ENCODE results near the gene GRAMD4.

Gene GRAMD4

DNA sequence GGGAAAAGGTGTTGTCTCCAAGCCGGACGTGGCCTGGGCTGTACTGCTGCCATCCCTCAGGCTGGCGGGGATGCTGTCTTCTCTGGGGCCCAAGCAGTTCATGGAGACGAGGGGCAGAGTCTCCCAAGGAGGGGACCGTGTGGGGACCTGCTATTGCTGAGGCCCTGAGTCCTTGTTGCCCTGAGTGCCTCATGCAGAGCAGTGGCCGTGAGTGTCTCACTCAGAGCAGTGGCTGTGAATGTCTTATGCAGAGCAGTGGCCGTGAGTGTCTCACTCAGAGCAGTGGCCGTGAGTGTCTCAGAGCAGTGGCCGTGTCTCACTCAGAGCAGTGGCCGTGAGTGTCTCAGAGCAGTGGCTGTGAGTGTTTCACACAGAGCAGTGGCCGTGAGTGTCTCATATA, 54.7 kb downstream of the GRAMD4 start:
- ATAC-seq: peak; percentile 30 to 34

DNA sequence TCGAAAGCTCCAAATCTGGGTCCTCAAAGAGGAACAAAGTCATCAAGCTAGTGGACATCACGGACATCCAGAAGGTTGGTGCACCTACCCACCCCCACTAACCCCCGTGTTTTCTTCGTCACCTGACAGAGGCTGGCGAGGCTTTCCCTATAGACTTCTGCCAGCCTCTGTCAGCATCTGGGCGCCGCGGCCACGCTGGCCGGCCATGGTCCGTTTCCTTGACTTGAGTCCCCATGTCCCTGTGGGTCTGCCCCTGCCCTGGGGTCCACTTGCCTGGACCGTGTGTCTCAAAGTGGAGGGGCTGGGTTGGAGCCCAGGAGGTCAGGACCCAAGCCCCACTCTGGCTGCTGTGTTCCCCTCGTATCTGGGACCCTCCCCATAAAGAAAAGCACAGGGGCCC, 55.3 kb downstream of the GRAMD4 start:
- ATAC-seq: no peak

DNA sequence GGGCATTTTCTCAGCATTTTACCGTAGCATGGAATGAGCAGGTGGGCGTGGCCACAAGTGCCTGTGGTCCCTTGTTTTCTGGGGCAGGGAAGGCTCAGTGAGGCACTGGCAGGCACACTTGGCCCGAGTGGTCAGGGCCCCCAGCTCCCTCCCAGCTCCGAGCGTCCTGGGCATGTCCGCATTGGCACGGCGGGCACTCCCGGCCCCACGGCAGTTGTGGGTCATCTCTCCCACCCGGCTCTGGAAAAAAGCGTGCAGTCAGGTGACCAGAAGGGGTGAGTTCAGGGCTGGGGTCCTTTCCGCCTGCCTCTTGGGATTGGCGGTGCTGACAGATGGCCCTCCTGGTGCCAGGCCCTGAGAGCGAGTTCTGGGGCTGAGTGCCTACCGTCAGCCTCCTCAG, 55.8 kb downstream of the GRAMD4 start:
- no peak for ATAC-seq

DNA sequence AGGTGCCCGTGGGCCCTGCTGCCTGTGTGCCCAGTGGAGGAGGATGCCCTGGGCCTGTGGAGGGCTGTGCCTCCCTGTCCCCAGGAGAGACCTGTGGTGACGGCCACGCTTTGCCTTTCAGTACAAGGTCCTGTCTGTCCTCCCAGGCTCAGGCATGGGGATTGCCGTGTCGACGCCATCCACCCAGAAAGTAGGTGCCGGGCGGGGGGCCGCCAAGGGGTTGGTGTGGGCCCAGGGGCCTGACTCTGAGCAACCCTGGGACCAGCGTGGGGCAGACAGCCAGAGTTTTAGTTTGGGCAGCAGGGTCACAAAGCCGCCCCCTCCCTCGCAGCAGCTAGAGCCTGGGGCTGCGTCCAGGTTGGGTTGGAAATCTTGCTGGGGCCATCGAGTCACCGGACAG, 56.3 kb downstream of the GRAMD4 start:
- no peak for ATAC-seq

DNA sequence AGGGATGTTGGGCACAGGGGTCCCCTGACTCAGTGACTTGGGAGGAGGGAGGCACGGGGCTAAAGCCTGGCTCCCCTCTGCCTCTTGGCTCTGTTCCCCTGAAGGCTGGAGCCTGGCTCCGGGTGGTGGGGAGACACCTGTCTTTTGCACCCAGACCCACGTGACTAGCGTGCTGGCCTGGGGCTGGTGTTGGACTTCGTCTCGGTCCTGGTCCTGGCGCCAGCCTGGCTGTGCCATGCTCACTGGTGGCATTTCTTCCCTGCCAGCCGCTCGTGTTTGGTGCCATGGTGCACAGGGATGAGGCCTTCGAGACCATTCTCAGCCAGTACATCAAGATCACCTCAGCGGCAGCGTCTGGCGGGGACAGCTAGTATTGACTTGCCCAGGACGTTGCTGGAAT, 56.7 kb downstream of the GRAMD4 start:
- ATAC-seq: no peak

DNA sequence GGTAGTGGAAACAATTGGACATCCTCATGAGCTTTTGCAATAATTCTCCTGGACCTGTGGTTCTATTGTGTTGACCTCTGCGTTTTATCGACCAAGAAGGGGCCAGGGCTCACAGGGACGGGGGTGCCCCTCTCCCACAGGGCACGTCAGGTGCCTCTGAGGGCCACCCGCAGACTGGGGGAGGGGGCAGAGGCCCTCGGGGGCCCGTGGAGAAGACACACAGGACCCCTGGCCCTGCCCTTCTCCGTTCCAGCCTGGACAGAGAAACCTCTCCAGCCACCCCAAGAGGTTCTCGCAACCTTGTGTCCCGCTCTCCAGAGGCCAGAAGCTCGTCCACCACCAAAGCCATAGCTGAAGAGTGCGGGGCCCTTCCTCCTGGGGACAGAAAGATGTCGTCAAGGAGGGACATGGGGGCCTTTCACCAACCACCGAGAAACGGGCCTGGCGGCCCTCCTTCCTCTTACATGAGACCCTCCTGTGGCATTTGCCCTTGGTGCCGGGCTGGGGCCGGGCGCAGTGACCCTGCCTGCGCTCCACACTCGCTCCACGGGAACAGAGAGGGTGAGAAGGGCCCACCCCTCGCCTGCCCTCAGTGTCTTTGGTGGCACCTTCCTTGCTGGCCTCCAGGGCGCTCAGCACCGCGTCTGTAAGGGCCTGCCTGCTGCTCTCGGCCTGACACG, 57.3 kb downstream of the GRAMD4 start:
- ATAC-seq: no peak

DNA sequence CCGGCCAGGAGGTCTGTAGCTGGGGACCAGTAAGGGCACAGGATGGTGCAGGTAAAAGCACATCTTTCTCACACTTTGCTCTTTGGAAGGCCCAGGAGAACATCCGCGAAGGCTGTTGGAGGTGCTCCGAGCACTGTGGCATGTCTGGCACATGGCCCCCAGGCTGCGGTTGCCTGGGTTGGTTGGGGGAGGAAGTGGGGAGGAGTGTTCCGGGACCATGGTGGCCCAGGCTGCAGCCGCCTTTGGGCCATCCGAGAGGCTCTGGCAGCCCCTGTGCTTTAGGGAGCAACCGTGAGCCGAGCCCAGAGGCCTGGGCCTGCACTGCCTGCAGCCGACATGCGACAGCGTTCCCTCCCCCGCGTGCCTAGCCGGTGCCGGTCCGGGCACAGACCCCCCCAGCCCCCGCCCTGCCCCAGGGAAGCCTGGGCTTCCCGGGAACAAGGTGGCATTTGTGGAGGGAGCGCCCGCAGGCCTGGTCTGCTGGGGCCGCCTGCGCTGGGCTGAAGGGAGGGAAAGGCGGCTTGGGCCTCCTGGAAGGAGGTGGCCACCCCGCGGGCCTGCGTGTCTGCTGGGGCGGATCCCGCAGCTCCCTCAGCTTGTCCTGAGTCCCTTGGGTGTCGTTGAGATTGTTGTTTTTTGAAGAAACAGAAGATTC, 57.9 kb downstream of the GRAMD4 start:
- no peak for ATAC-seq

DNA sequence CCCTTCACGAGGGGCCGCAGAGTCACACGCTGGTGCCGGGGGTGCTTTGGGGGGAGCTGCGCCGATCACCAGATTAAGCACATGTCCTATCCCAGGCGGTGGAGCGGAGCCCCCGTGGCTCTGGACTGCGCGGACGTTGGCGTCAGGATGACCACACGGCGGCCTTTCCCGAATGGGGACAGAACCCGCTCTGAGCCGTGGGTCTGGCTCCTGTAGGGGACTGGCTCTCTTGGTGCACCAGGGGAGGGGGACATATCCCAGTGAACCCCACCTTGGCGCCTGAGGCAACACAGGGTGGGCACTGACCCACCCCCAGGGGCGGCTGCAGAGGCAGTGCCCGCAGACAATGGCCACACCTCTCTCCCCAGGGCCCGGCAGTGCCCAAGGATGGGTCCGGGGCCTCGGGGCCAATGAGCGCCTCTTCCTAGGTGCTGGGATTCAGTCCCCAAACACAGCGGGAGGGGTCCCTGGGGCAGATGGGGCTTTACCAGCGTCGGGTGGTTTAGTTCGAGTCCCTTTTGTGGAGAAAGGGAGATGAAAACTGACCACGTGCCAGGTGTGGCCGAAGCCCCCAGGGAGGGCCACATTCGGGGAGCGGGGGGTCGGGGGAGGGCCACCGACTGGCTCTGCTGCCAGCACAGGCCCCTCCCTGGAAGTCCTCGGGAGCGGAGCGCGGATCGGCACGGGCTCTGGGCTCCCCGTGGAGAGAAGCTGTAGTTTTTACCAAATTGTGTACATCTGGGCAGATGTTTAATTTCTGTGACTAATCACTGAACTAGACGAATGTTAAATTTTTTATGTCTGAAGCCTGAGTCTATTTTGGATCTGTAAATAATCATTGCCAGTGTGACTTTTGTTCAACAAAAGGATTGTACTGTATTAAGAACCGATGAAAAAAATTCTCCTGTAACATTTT, 58.9 kb downstream of the GRAMD4 start:
- no peak for ATAC-seq

DNA sequence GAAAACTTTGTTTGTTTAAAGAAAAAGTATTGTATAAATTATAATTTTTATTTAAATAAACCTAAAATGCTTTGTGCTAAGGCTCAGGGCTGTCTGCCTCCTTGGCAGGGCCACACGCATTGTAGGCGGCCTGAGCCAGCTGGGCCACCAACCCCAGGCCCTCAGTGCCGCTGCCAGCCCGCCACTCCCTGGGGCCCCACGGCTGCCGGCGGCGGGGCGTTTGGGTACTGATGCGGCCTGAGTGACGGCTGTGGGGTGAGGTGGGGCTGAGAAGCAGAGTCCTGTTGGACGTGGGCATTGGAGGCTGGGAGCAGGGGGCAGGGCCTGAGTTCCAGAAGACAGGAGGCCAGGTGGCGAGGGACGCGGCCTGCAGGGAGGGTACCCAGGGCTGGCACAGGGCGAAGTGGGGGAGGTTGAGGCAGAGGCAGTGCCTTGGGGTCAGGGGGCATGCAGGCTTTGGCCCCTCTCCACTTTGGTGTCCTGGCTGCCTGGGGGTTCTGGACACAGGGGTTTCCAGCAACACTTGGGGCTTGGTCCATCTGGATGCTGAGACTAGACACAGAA, 59.6 kb downstream of the GRAMD4 start:
- no peak for ATAC-seq

DNA sequence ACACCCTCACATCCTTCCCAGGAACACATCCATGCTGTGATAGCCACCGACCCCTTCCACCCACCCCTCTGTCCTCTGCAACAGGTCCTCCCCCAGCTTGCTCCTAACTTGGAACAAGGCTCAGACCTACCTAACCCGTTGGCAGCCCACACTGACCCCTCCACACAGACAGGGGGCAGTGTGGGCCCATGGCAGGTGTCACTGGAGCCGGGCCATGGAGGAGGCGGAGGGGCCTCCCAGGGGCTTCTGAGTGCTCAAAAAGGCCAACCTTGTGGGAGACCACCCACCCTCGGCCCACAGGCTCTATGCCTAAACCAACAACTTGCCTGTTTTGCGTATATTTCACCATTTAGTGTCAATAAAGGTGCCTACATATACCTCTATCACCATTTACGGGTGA, 60.8 kb downstream of the GRAMD4 start:
- no peak for ATAC-seq

DNA sequence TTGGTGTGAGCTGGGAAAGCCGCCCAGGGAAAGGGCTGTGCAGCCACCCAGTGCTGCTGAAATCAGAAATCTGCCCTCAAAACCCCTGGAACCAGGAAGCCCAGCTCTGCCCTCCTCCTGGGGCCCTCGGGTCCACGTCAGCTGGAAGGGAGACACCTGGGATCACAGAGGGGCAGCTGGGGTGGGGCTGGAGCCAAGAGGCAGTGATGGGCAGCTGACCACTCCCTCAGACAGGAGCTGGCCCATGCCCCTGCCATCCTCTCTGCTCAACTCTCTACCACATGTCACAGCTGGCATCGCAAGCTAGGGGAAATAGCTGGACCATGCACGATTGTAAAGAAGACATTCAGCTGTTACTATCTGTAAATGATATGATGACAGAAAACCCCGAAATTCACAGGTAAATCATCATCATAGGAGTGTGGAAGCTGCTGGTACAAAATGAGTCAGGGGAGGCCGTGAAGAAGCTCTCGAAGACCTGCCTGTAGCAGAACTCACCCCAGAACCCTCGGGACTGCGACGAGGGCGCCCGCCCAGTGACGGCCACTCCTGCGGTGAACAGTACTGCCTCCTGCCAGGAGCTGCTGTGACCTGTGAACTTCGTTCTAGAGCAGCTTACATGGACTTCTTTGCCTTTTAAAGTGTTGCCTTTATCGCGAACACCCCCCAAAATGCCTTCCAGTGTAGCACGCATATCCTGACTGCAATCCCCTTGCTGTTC, 62.0 kb downstream of the GRAMD4 start:
- no peak for ATAC-seq

DNA sequence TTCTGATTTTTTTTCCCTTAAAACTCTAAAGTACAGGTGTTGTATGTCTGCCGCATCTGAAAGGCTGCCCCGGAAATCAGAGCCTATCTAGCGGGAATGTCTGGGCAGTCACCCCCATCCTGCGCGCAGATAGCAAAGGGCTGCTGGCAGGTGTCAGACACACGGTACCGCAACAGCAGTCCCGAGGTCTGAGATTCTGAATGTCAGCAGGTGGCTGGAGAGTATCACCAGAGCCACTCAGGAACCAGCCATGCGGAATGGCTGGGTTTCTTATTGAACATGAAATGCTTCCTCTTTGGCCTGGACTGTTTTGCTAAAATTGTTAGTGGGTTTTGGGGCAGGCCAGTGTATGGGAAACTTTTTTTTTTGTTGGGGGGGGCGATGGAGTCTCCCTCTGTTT, 64.5 kb downstream of the GRAMD4 start:
- peak in 1 of 2 donors; percentile 13 for ATAC-seq

DNA sequence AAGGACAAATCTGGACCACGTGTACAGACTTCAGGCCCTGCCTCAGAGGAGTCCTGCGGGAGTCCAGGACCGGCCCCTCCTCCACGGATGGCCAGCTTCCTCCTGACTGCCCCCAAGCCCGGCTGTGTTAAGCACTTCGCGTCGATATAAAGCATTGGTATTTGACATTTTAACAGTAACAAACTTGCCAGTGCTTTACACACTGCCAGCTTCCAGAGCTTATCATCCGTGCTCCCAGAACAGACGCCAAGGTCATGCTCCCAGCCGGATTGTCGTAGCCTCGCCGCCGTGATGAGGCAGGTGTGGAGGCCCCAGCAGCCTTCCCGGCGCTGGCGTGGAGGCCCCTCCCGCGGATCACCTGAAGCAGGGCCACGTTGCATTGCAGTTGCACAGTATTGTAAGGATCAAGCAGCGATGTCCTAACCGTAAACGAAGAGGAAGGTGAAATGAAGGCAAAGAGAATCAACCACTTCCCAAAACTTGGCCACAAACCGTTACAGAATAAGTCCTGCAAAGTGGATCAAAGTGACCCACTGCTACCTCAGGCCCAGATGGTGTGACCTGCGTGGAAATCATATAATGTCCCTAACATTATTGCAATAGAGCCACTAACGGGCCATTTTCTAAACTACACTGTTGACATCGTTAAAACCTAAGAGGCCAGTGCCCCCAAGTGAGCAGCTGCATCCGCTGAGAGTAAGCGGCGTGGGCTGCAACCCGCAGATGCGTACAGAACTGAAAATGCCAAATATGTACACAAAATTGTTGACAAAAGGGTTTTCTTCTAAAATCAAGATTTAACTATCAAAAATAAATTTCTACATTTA, 66.2 kb downstream of the GRAMD4 start:
- ATAC-seq: no peak

DNA sequence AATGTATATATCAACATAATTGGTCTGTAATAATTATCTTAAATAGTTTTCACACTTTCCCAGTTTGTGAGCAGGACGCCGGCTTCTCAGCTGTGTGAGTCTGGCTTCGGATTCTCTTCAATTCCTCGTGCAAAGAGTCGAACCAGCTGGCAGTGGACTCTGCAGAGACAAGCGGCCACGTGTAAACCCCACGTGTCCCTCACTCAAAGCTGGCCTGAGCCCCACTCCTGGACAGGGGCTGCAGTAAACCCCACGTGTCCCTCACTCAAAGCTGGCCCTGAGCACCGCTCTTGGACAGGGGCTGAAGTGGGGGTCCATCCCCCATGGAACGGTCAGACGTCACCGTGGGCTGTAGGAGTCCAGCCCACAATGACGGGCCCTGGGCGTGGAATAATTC, 66.9 kb downstream of the GRAMD4 start:
- ATAC-seq: no peak

DNA sequence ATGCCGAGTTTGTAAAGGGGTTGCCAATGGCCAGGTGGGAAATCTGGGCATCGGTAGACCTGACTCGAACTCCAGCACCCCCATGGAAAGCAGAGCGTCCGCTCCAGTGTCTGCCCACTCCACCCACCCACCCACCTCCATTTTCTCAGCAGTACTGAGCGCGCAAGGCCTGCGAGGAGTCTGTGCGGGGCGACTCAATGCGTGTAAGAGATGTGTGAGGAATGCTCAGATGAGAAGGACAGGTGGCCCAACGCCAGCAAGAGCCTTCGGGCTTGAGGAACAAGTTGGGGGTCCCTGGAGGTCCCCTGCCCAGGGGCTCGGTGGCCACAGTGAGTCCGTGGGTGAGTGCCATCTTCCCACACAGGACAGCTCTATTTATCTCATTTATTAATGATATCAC, 67.3 kb downstream of the GRAMD4 start:
- no peak for ATAC-seq

DNA sequence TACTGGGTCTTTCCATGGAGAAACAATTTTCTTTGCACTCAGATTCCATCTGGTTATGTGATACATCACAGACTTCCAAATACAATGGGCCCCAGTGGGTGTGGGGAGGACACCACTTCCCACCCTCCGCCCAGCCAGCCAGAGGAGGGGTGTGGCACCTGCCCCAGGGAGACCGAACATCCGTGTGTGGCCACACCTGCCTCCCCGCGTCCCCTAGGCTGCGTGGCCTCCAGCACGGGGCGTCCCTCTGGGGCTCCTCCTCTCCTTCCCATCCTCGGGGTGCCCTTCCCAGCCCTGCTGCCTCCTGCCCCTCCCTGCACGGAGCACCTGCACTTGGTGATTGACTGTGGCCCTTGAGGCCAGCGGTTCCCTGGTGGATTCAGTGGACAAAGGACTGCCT, 68.8 kb downstream of the GRAMD4 start:
- ATAC-seq: no peak

DNA sequence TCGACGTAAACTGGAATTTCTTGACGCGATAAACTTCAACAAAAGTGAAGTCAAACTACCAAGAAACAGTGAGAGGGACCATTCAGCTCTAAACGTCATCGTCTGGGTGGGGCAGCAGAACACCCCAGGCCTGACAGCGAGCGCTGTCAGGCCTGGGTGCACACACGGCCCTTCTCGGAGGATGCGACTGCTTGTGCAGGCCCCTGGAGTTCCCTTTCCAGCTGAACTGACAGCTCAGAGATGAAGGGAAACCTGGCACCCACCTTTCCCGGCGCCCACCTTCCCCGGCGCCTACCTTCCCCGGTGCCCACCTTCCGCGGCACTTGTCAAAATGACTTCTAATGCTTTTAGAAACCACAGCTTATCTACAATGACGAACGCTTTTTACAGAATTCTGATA, 70.0 kb downstream of the GRAMD4 start:
- no peak for ATAC-seq

DNA sequence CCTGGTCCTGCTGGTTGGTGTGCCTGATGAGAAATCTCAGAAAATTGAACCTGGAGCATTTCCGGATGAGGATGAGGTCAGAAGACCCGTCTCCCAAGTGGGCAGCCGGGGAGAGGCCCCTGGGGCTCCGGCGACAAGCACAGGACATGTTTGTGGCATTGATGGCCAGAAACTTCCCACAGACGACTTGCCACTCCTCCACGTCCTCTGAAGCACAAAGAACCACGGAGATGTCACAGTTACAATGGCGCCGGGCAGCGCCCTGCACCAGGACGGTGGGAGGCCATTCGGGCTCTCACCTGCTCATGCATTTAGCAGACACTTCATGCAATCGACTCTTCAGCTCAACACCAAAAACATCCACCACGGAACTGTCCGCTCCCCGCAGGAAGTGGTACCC, 71.4 kb downstream of the GRAMD4 start:
- ATAC-seq: no peak

DNA sequence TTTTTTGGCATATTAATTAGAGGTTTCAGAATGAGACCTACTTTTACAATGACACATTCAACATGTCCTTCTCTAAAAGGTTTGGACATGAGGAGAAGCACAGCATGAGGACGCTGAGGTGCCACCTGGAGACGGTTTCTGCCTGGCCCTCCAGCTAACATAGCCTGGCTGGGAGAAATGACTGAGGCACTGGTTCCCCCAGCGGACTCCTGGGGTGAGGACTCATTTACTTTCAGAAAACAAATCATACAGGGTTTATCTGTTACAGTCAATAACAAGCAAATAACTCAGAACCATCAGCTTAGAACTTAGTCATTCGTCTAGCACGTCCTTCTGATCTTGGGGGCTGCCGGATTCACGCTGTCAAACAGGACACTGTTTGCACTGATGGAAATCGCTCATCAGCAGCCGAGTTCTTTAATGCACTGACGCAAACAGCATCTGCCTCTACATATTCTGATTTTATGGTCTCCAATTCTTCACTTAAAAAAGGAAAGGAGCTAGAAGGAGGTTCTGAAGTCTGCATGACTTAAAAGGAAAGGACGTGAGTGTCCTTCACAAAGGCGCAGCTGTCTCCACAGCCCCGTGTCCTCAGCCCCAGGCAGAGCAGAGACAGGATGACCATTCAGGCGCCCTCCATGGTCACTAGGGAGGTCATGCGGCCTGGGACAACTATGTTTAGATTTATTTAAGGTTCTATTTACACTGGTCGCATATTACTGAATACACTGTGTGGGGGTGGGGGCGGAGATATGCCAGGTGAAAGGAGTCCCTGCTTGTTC, 73.6 kb downstream of the GRAMD4 start:
- ATAC-seq: peak in 1 of 2 donors; percentile 43

DNA sequence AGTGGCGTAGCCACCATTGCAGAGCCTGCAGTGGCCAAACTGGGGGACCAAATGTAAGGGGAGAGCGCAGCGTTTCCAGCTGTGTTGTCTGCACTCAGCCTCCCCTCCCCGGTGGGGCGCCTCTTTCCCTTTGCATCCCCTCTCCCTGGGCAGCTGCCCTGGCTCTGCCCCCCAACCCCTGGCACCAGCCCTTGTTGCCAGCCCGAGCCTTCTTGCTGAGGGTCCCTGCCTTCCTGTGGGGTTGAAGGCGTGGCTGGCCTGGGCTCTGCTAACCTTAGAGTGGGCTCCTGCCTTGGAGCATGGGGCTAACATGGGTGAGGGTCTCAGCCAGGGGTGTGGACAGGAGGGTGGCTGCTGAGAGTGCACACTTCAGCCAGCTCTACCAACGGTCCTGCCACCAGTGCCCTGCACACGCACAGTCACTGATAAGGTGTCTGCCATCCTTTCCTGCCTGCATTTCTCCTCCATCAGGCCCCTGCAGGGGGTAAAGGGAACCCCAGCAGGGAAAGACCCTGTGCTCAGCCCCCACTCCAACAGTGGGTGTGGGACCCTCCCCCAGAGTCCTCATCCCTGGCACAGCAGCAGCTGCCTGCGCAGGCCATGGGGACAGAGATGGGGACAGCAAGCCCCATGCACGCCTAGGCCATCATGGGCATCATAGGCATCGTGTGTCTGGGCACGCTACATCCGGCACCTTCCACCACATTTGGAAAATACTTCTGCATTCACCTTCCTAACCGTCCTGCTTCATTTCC, 74.4 kb downstream of the GRAMD4 start:
- no peak for ATAC-seq
